Gastrocnemius medialis (tissue), 4 donors: Measurements from ENCODE around the gene ANKH.

Experiments used
- POLR2A ChIP-seq, 2 donors: fragments of 450-650 bp; IDR thresholded peaks; one replicate each; pipeline ENCODE4 v1.6.1; 2017; ENCODE audit warnings: antibody characterized with exemption in 2 of 2, mild to moderate bottlenecking in 2 of 2, moderate library complexity in 2 of 2
- TF ChIP-seq, protein P1 (sequence below), 5 experiments: fragments of 450-650 bp in 3 of 5; fragments of 200-600 bp in 2 of 5; sonication (generic) in 2 of 5; IDR thresholded peaks in 4 of 5; conservative IDR thresholded peaks in 1 of 5; 1 replicate in 4 of 5; 2 replicates in 1 of 5; pipeline ENCODE4 v1.5.1; 2016 to 2019; ENCODE audit warnings: antibody characterized with exemption in 5 of 5, mild to moderate bottlenecking in 3 of 5, moderate library complexity in 3 of 5

- TF ChIP-seq, protein P1, sequence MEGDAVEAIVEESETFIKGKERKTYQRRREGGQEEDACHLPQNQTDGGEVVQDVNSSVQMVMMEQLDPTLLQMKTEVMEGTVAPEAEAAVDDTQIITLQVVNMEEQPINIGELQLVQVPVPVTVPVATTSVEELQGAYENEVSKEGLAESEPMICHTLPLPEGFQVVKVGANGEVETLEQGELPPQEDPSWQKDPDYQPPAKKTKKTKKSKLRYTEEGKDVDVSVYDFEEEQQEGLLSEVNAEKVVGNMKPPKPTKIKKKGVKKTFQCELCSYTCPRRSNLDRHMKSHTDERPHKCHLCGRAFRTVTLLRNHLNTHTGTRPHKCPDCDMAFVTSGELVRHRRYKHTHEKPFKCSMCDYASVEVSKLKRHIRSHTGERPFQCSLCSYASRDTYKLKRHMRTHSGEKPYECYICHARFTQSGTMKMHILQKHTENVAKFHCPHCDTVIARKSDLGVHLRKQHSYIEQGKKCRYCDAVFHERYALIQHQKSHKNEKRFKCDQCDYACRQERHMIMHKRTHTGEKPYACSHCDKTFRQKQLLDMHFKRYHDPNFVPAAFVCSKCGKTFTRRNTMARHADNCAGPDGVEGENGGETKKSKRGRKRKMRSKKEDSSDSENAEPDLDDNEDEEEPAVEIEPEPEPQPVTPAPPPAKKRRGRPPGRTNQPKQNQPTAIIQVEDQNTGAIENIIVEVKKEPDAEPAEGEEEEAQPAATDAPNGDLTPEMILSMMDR (IDR thresholded peaks at IDR 0.05 in 4 of 5, conservative IDR thresholded peaks at IDR 0.05 in 1 of 5), result no peak
- no peak for TF ChIP-seq POLR2A (IDR thresholded peaks at IDR 0.05)
Observed at GRCh38 chr5:14767053-14767452, 104.5 kb downstream of the ANKH start.
